Measurements from ENCODE around the gene ZNF333.
"Not testable (repeated sequence)": the region's sequence is repeated elsewhere in the genome, so short reads cannot be mapped to it uniquely, and the experiment has no call there.

ZNF333 gene

GRCh38 chr19:14767466-14767971 is 77.7 kb downstream of the ZNF333 start:
- peaks cover 0 to 2% of the 10 kb centered on the region in 2 donors for H3K27me3 ChIP-seq (ENCODE audit: control insufficient read depth in 1 of 2, insufficient read depth in 2 of 2, low read length in 2 of 2)
- H3K9ac ChIP-seq (ENCODE audit: low read length in 2 of 2): no peak overlapping the region
- no peak overlapping the region for H3K27ac ChIP-seq (ENCODE audit: low read length)
- H3K9me3 ChIP-seq (ENCODE audit: control insufficient read depth in 2 of 2, low read length in 2 of 2): no peaks in the 10 kb centered on the region
- H3K4me1 ChIP-seq (ENCODE audit: control insufficient read depth, insufficient read depth, low read length): peaks cover 2% of the 10 kb centered on the region
- H3K36me3 ChIP-seq (ENCODE audit: control insufficient read depth in 2 of 2, insufficient read depth in 2 of 2, low read length in 2 of 2): no peaks in the 10 kb centered on the region
- H3K4me3 ChIP-seq (ENCODE audit: low read length in 2 of 2): no peak overlapping the region

GRCh38 chr19:14768001-14768400 is 78.2 kb downstream of the ZNF333 start:
- Histone ChIP-seq H3K4me1 (ENCODE audit: control insufficient read depth, insufficient read depth, low read length) (peaks cover 2% of the 10 kb centered on the region), H3K9me3 (ENCODE audit: control insufficient read depth in 2 of 2, low read length in 2 of 2) (no peaks in the 10 kb centered on the region), H3K36me3 (ENCODE audit: control insufficient read depth in 2 of 2, insufficient read depth in 2 of 2, low read length in 2 of 2) (no peaks in the 10 kb centered on the region), H3K27me3 (ENCODE audit: control insufficient read depth in 1 of 2, insufficient read depth in 2 of 2, low read length in 2 of 2) (peaks cover 0 to 2% of the 10 kb centered on the region in 2 donors), H3K4me3 (ENCODE audit: low read length in 2 of 2) (no peak overlapping the region), H3K27ac (ENCODE audit: low read length) (no peak overlapping the region), H3K9ac (ENCODE audit: low read length in 2 of 2) (no peak overlapping the region)

- no peaks in the 10 kb centered on the region for H3K36me3 ChIP-seq (ENCODE audit: control insufficient read depth in 2 of 2, insufficient read depth in 2 of 2, low read length in 2 of 2)
- H3K27me3 ChIP-seq (ENCODE audit: control insufficient read depth in 1 of 2, insufficient read depth in 2 of 2, low read length in 2 of 2): peaks cover under 1 to 2% of the 10 kb centered on the region in 2 donors
- H3K9me3 ChIP-seq (ENCODE audit: control insufficient read depth in 2 of 2, low read length in 2 of 2): no peaks in the 10 kb centered on the region
- H3K9ac ChIP-seq (ENCODE audit: low read length in 2 of 2): no peak overlapping the region
- no peak overlapping the region for H3K27ac ChIP-seq (ENCODE audit: low read length)
- peaks cover 2% of the 10 kb centered on the region for H3K4me1 ChIP-seq (ENCODE audit: control insufficient read depth, insufficient read depth, low read length)
- no peak overlapping the region for H3K4me3 ChIP-seq (ENCODE audit: low read length in 2 of 2)
These were observed 79.4 kb downstream of the ZNF333 start for GRCh38 chr19:14769201-14769600.

GRCh38 chr19:14770136-14770535 is 80.3 kb downstream of the ZNF333 start:
- Histone ChIP-seq H3K27ac (ENCODE audit: low read length) (no peak overlapping the region), H3K9ac (ENCODE audit: low read length in 2 of 2) (no peak overlapping the region), H3K36me3 (ENCODE audit: control insufficient read depth in 2 of 2, insufficient read depth in 2 of 2, low read length in 2 of 2) (no peaks in the 10 kb centered on the region), H3K9me3 (ENCODE audit: control insufficient read depth in 2 of 2, low read length in 2 of 2) (no peaks in the 10 kb centered on the region), H3K27me3 (ENCODE audit: control insufficient read depth in 1 of 2, insufficient read depth in 2 of 2, low read length in 2 of 2) (peaks cover 2% of the 10 kb centered on the region in 2 donors), H3K4me3 (ENCODE audit: low read length in 2 of 2) (no peak overlapping the region), H3K4me1 (ENCODE audit: control insufficient read depth, insufficient read depth, low read length) (peaks cover 2% of the 10 kb centered on the region)

GRCh38 chr19:14770944-14771839 is 81.3 kb downstream of the ZNF333 start:
- H3K27ac ChIP-seq (ENCODE audit: low read length): no peak overlapping the region
- H3K4me1 ChIP-seq (ENCODE audit: control insufficient read depth, insufficient read depth, low read length): peaks cover 2% of the 10 kb centered on the region
- H3K9me3 ChIP-seq (ENCODE audit: control insufficient read depth in 2 of 2, low read length in 2 of 2): no peaks in the 10 kb centered on the region
- H3K4me3 ChIP-seq (ENCODE audit: low read length in 2 of 2): no peak overlapping the region
- no peak overlapping the region for H3K9ac ChIP-seq (ENCODE audit: low read length in 2 of 2)
- peaks cover 2% of the 10 kb centered on the region in 2 donors for H3K27me3 ChIP-seq (ENCODE audit: control insufficient read depth in 1 of 2, insufficient read depth in 2 of 2, low read length in 2 of 2)
- H3K36me3 ChIP-seq (ENCODE audit: control insufficient read depth in 2 of 2, insufficient read depth in 2 of 2, low read length in 2 of 2): no peaks in the 10 kb centered on the region

- H3K9ac ChIP-seq (ENCODE audit: low read length in 2 of 2): no peak overlapping the region
- no peaks in the 10 kb centered on the region for H3K36me3 ChIP-seq (ENCODE audit: control insufficient read depth in 2 of 2, insufficient read depth in 2 of 2, low read length in 2 of 2)
- no peak overlapping the region for H3K27ac ChIP-seq (ENCODE audit: low read length)
- peaks cover 5 to 7% of the 10 kb centered on the region in 2 donors for H3K27me3 ChIP-seq (ENCODE audit: control insufficient read depth in 1 of 2, insufficient read depth in 2 of 2, low read length in 2 of 2)
- no peak overlapping the region for H3K4me3 ChIP-seq (ENCODE audit: low read length in 2 of 2)
- peaks cover 2% of the 10 kb centered on the region for H3K4me1 ChIP-seq (ENCODE audit: control insufficient read depth, insufficient read depth, low read length)
- no peaks in the 10 kb centered on the region for H3K9me3 ChIP-seq (ENCODE audit: control insufficient read depth in 2 of 2, low read length in 2 of 2)
These were observed 82.6 kb downstream of the ZNF333 start for GRCh38 chr19:14772467-14772866.

- Histone ChIP-seq H3K9ac (ENCODE audit: low read length in 2 of 2) (no peak overlapping the region), H3K4me3 (ENCODE audit: low read length in 2 of 2) (no peak overlapping the region), H3K4me1 (ENCODE audit: control insufficient read depth, insufficient read depth, low read length) (no peaks in the 10 kb centered on the region), H3K9me3 (ENCODE audit: control insufficient read depth in 2 of 2, low read length in 2 of 2) (no peaks in the 10 kb centered on the region), H3K27ac (ENCODE audit: low read length) (no peak overlapping the region), H3K27me3 (ENCODE audit: control insufficient read depth in 1 of 2, insufficient read depth in 2 of 2, low read length in 2 of 2) (peaks cover 4 to 7% of the 10 kb centered on the region in 2 donors), H3K36me3 (ENCODE audit: control insufficient read depth in 2 of 2, insufficient read depth in 2 of 2, low read length in 2 of 2) (no peaks in the 10 kb centered on the region)
These were observed 83.1 kb downstream of the ZNF333 start for GRCh38 chr19:14772995-14773394.

- not testable (repeated sequence) for H3K36me3 ChIP-seq (ENCODE audit: control insufficient read depth in 2 of 2, insufficient read depth in 2 of 2, low read length in 2 of 2); H3K9ac ChIP-seq (ENCODE audit: low read length in 2 of 2); H3K4me1 ChIP-seq (ENCODE audit: control insufficient read depth, insufficient read depth, low read length); H3K9me3 ChIP-seq (ENCODE audit: control insufficient read depth in 2 of 2, low read length in 2 of 2); H3K27me3 ChIP-seq (ENCODE audit: control insufficient read depth in 1 of 2, insufficient read depth in 2 of 2, low read length in 2 of 2); H3K27ac ChIP-seq (ENCODE audit: low read length); H3K4me3 ChIP-seq (ENCODE audit: low read length in 2 of 2)
These were observed 83.9 kb downstream of the ZNF333 start for GRCh38 chr19:14773722-14774121.

- Histone ChIP-seq H3K4me1 (ENCODE audit: control insufficient read depth, insufficient read depth, low read length) (no peaks in the 10 kb centered on the region), H3K27me3 (ENCODE audit: control insufficient read depth in 1 of 2, insufficient read depth in 2 of 2, low read length in 2 of 2) (peaks cover 4 to 7% of the 10 kb centered on the region in 2 donors), H3K9me3 (ENCODE audit: control insufficient read depth in 2 of 2, low read length in 2 of 2) (no peaks in the 10 kb centered on the region), H3K36me3 (ENCODE audit: control insufficient read depth in 2 of 2, insufficient read depth in 2 of 2, low read length in 2 of 2) (no peaks in the 10 kb centered on the region), H3K27ac (ENCODE audit: low read length) (no peak overlapping the region), H3K4me3 (ENCODE audit: low read length in 2 of 2) (no peak overlapping the region), H3K9ac (ENCODE audit: low read length in 2 of 2) (no peak overlapping the region)
These were observed 84.5 kb downstream of the ZNF333 start for GRCh38 chr19:14774373-14774772.

- H3K4me3 ChIP-seq (ENCODE audit: low read length in 2 of 2); H3K36me3 ChIP-seq (ENCODE audit: control insufficient read depth in 2 of 2, insufficient read depth in 2 of 2, low read length in 2 of 2); H3K27me3 ChIP-seq (ENCODE audit: control insufficient read depth in 1 of 2, insufficient read depth in 2 of 2, low read length in 2 of 2); H3K27ac ChIP-seq (ENCODE audit: low read length); H3K9ac ChIP-seq (ENCODE audit: low read length in 2 of 2); H3K4me1 ChIP-seq (ENCODE audit: control insufficient read depth, insufficient read depth, low read length); H3K9me3 ChIP-seq (ENCODE audit: control insufficient read depth in 2 of 2, low read length in 2 of 2): not testable (repeated sequence)
These were observed 85.5 kb downstream of the ZNF333 start for GRCh38 chr19:14775326-14775725.
